ENCODE data around the gene CNDP2. TPM values are rescaled to one million over a fixed set of nuclear protein-coding genes. Genes with fewer than 3 reads are reported as not detected.
"Not testable (repeated sequence)": the region's sequence is repeated elsewhere in the genome, so short reads cannot be mapped to it uniquely, and the experiment has no call there.

CNDP2 gene
- total and polyA plus RNA-seq, 2 donors (not counting 1 experiment from before 2014, with no cell fraction given): 121 to 182 TPM

GRCh38 chr18:74563999-74564398 is 67.8 kb downstream of the CNDP2 start:
- no peak overlapping the region for H3K27ac ChIP-seq (ENCODE audit: low read length in 2 of 2)
- H3K9me3 ChIP-seq (ENCODE audit: control extremely low read depth in 1 of 3, control insufficient read depth in 2 of 3, insufficient read depth in 1 of 3, low read length in 2 of 3): peaks cover 1 to 8% (median 3%) of the 10 kb centered on the region in 3 donors
- ChIA-PET CTCF (no interaction called here), POLR2A (no interaction called here)
- H3K9ac ChIP-seq (ENCODE audit: low read length): no peak overlapping the region
- Mint-ChIP-seq H3K4me3 (no peak overlapping the region), H3K27me3 (peaks cover 10% of the 10 kb centered on the region), H3K4me1 (peaks cover 4% of the 10 kb centered on the region), H3K9me3 (ENCODE audit: insufficient read depth) (peaks cover 7% of the 10 kb centered on the region), H3K27ac (no peak overlapping the region)
- no peak for TF ChIP-seq CTCF (IDR thresholded peaks at IDR 0.05)
- no peak for TF ChIP-seq EZH2 (IDR thresholded peaks at IDR 0.05; ENCODE audit: borderline replicate concordance, insufficient read depth, low read depth, low read length, poor library complexity, severe bottlenecking)
- no peaks in the 10 kb centered on the region for H3K79me2 ChIP-seq (ENCODE audit: control insufficient read depth, insufficient read depth, low read length)
- DNase-seq (no peak), ATAC-seq (ENCODE audit: low read depth) (no peak)
- WGBS (ENCODE audit: insufficient coverage): no CpG with 5 or more reads among the region's 3 CpGs
- no peaks in the 10 kb centered on the region for H4K20me1 ChIP-seq (ENCODE audit: control insufficient read depth, insufficient read depth, low read length, poor library complexity, severe bottlenecking)
- intact Hi-C loops (cut with micrococcal nuclease): no loop called here
- peaks cover 0 to 6% (median 0%) of the 10 kb centered on the region in 4 experiments for H3K27me3 ChIP-seq (replicated peaks in 1 of 4; ENCODE audit: control extremely low read depth in 1 of 4, control insufficient read depth in 3 of 4, insufficient read depth in 4 of 4, low read length in 3 of 4)
- H3K36me3 ChIP-seq (replicated peaks in 1 of 2; ENCODE audit: control extremely low read depth in 1 of 2, control insufficient read depth in 1 of 2, extremely low read depth in 1 of 2, insufficient read depth in 2 of 2, low read length in 1 of 2): no peaks in the 10 kb centered on the region
- no peak overlapping the region for H3K4me3 ChIP-seq (ENCODE audit: control extremely low read depth in 1 of 5, extremely low read depth in 1 of 5, insufficient read depth in 1 of 5, low read depth in 2 of 5, low read length in 4 of 5)
- H3K4me2 ChIP-seq (replicated peaks; ENCODE audit: low read depth, low read length, poor library complexity, severe bottlenecking): no peak overlapping the region
- no peaks in the 10 kb centered on the region for H3K4me1 ChIP-seq (ENCODE audit: control insufficient read depth in 2 of 2, insufficient read depth in 2 of 2, low read length in 2 of 2)
- H2AFZ ChIP-seq (ENCODE audit: insufficient read depth, low read depth, low read length, poor library complexity, severe bottlenecking): no peak overlapping the region

GRCh38 chr18:74565164-74565563 is 69.0 kb downstream of the CNDP2 start:
- POLR2A ChIA-PET; H4K20me1 ChIP-seq (ENCODE audit: control insufficient read depth, insufficient read depth, low read length, poor library complexity, severe bottlenecking); H3K4me3 ChIP-seq (ENCODE audit: control extremely low read depth in 1 of 5, extremely low read depth in 1 of 5, insufficient read depth in 1 of 5, low read depth in 2 of 5, low read length in 4 of 5); CTCF ChIA-PET; H3K27ac ChIP-seq (ENCODE audit: low read length in 2 of 2); H3K27ac Mint-ChIP-seq; DNase-seq; H2AFZ ChIP-seq (ENCODE audit: insufficient read depth, low read depth, low read length, poor library complexity, severe bottlenecking); H3K9me3 Mint-ChIP-seq (ENCODE audit: insufficient read depth); intact Hi-C loops (cut with micrococcal nuclease); H3K9ac ChIP-seq (ENCODE audit: low read length); H3K9me3 ChIP-seq (ENCODE audit: control extremely low read depth in 1 of 3, control insufficient read depth in 2 of 3, insufficient read depth in 1 of 3, low read length in 2 of 3); H3K4me2 ChIP-seq (replicated peaks; ENCODE audit: low read depth, low read length, poor library complexity, severe bottlenecking); H3K4me1 ChIP-seq (ENCODE audit: control insufficient read depth in 2 of 2, insufficient read depth in 2 of 2, low read length in 2 of 2); H3K79me2 ChIP-seq (ENCODE audit: control insufficient read depth, insufficient read depth, low read length); ATAC-seq (ENCODE audit: low read depth); H3K27me3 ChIP-seq (replicated peaks in 1 of 4; ENCODE audit: control extremely low read depth in 1 of 4, control insufficient read depth in 3 of 4, insufficient read depth in 4 of 4, low read length in 3 of 4); H3K4me3 Mint-ChIP-seq; H3K36me3 ChIP-seq (replicated peaks in 1 of 2; ENCODE audit: control extremely low read depth in 1 of 2, control insufficient read depth in 1 of 2, extremely low read depth in 1 of 2, insufficient read depth in 2 of 2, low read length in 1 of 2); H3K4me1 Mint-ChIP-seq: not testable (repeated sequence)
- no CpG with 5 or more reads among the region's 1 CpG for WGBS (ENCODE audit: insufficient coverage)
- peaks cover 17% of the 10 kb centered on the region for H3K27me3 Mint-ChIP-seq

GRCh38 chr18:74565993-74566392 is 69.8 kb downstream of the CNDP2 start:
- H2AFZ ChIP-seq (ENCODE audit: insufficient read depth, low read depth, low read length, poor library complexity, severe bottlenecking); DNase-seq; H3K27ac Mint-ChIP-seq; H3K4me3 ChIP-seq (ENCODE audit: control extremely low read depth in 1 of 5, extremely low read depth in 1 of 5, insufficient read depth in 1 of 5, low read depth in 2 of 5, low read length in 4 of 5); H3K9ac ChIP-seq (ENCODE audit: low read length); intact Hi-C loops (cut with micrococcal nuclease); H3K4me1 ChIP-seq (ENCODE audit: control insufficient read depth in 2 of 2, insufficient read depth in 2 of 2, low read length in 2 of 2); H3K9me3 ChIP-seq (ENCODE audit: control extremely low read depth in 1 of 3, control insufficient read depth in 2 of 3, insufficient read depth in 1 of 3, low read length in 2 of 3); POLR2A ChIA-PET; H3K27ac ChIP-seq (ENCODE audit: low read length in 2 of 2); ATAC-seq (ENCODE audit: low read depth); CTCF ChIA-PET; H3K4me2 ChIP-seq (replicated peaks; ENCODE audit: low read depth, low read length, poor library complexity, severe bottlenecking); H3K4me3 Mint-ChIP-seq; H3K79me2 ChIP-seq (ENCODE audit: control insufficient read depth, insufficient read depth, low read length); H3K36me3 ChIP-seq (replicated peaks in 1 of 2; ENCODE audit: control extremely low read depth in 1 of 2, control insufficient read depth in 1 of 2, extremely low read depth in 1 of 2, insufficient read depth in 2 of 2, low read length in 1 of 2); H3K9me3 Mint-ChIP-seq (ENCODE audit: insufficient read depth); H3K27me3 ChIP-seq (replicated peaks in 1 of 4; ENCODE audit: control extremely low read depth in 1 of 4, control insufficient read depth in 3 of 4, insufficient read depth in 4 of 4, low read length in 3 of 4); H4K20me1 ChIP-seq (ENCODE audit: control insufficient read depth, insufficient read depth, low read length, poor library complexity, severe bottlenecking); H3K4me1 Mint-ChIP-seq: not testable (repeated sequence)
- 68% methylated on average over 2 of the region's 3 CpGs for WGBS (ENCODE audit: insufficient coverage)
- H3K27me3 Mint-ChIP-seq: peaks cover 14% of the 10 kb centered on the region

Measured in B cell (primary cell).